IMR-90 (cell line): ENCODE data around the gene ALK.

Experiments used
- POLR2A ChIP-seq: IDR thresholded peaks from 2 replicates; pipeline ENCODE4 v1.6.1; 2012; ENCODE audit warnings: mild to moderate bottlenecking, low read depth, low read length
- TF ChIP-seq, protein P1 (sequence below): conservative IDR thresholded peaks from 2 replicates; pipeline ENCODE4 v1.5.1; 2012; ENCODE audit warnings: mild to moderate bottlenecking, low read depth, low read length, improper control_type of control experiment

DNA sequence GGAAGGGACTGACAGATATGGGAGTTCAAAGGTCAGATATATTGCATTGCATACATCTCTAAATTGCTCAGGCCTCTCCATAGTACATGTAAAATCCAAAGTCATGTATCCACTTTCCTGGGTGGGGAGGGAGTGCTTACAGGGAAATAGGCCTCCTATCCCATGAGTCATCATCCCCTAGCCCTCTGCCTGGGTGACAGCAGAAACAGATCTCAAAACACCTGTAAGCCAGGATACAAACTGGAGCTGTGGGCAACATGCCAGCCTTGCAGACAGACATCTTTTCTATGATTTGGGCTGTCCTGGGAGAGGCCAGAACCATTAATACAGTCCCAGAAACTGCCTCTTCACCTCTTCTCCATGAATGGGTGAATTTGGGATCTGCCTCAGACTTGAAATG lies 4.8 kb downstream of the ALK start:
- TF ChIP-seq, protein P1, sequence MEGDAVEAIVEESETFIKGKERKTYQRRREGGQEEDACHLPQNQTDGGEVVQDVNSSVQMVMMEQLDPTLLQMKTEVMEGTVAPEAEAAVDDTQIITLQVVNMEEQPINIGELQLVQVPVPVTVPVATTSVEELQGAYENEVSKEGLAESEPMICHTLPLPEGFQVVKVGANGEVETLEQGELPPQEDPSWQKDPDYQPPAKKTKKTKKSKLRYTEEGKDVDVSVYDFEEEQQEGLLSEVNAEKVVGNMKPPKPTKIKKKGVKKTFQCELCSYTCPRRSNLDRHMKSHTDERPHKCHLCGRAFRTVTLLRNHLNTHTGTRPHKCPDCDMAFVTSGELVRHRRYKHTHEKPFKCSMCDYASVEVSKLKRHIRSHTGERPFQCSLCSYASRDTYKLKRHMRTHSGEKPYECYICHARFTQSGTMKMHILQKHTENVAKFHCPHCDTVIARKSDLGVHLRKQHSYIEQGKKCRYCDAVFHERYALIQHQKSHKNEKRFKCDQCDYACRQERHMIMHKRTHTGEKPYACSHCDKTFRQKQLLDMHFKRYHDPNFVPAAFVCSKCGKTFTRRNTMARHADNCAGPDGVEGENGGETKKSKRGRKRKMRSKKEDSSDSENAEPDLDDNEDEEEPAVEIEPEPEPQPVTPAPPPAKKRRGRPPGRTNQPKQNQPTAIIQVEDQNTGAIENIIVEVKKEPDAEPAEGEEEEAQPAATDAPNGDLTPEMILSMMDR, result no peak
- no peak for TF ChIP-seq POLR2A
